Esophagus squamous epithelium (tissue), 4 donors: ENCODE results near the gene PSKH1.

ENCODE experiments used
- POLR2A ChIP-seq, 4 donors: fragments of 450-650 bp; IDR thresholded peaks; one replicate each; pipeline ENCODE4 v1.6.1; 2017; ENCODE audit warnings: antibody characterized with exemption in 4 of 4, mild to moderate bottlenecking in 4 of 4, moderate library complexity in 3 of 4
- TF ChIP-seq, protein P1 (sequence below), 6 experiments: fragments of 450-650 bp in 4 of 6; fragments of 200-600 bp in 2 of 6; sonication (generic) in 2 of 6; IDR thresholded peaks; one replicate each; pipeline ENCODE4 v1.5.1; 2016 to 2019; ENCODE audit warnings: antibody characterized with exemption in 6 of 6, mild to moderate bottlenecking in 4 of 6, moderate library complexity in 4 of 6

DNA sequence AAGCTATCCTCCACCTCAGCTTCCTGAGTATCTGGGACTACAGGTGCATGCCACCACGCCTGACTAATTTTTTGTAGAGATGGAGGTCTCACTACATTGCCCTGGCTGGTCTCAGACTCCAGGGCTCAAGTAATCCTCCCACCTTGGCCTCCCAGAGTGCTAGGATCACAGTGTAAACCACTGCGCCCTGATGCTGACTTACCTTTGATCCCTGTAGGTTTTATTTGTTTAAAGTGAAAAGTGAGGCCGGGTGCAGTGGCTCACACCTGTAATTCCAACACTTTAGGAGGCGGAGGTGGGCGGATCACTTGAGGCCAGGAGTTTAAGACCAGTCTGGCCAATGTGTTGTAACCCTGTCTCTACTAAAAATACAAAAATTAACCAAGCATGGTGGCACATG is 8.7 kb downstream of the PSKH1 start:
- TF ChIP-seq, protein P1, sequence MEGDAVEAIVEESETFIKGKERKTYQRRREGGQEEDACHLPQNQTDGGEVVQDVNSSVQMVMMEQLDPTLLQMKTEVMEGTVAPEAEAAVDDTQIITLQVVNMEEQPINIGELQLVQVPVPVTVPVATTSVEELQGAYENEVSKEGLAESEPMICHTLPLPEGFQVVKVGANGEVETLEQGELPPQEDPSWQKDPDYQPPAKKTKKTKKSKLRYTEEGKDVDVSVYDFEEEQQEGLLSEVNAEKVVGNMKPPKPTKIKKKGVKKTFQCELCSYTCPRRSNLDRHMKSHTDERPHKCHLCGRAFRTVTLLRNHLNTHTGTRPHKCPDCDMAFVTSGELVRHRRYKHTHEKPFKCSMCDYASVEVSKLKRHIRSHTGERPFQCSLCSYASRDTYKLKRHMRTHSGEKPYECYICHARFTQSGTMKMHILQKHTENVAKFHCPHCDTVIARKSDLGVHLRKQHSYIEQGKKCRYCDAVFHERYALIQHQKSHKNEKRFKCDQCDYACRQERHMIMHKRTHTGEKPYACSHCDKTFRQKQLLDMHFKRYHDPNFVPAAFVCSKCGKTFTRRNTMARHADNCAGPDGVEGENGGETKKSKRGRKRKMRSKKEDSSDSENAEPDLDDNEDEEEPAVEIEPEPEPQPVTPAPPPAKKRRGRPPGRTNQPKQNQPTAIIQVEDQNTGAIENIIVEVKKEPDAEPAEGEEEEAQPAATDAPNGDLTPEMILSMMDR (IDR thresholded peaks at IDR 0.05): no peak
- no peak for TF ChIP-seq POLR2A (IDR thresholded peaks at IDR 0.05)
